GM18498 (cell line): ENCODE measurements around the gene SGSH.
"Not testable (repeated sequence)": the region's sequence is repeated elsewhere in the genome, so short reads cannot be mapped to it uniquely, and the experiment has no call there.

Experiments
- ATAC-seq: cut with Tn5 transposase; IDR thresholded peaks from one replicate; pipeline ENCODE4 v1.9.1; 2021; ENCODE audit warnings: mild to moderate bottlenecking, moderate library complexity; ENCODE audit not compliant: unreplicated experiment

Gene SGSH

GRCh38 chr17:80213643-80213975, 6.5 kb downstream of the SGSH start:
- no peak for ATAC-seq

- no peak for ATAC-seq
Measured at GRCh38 chr17:80212962-80213642, 7.0 kb downstream of the SGSH start.

GRCh38 chr17:80212511-80212910, 7.6 kb downstream of the SGSH start:
- ATAC-seq = no peak

- no peak for ATAC-seq
Measured at GRCh38 chr17:80212109-80212508, 8.0 kb downstream of the SGSH start.

- ATAC-seq = no peak
Measured at GRCh38 chr17:80210348-80211108, 9.6 kb downstream of the SGSH start.

GRCh38 chr17:80209765-80210164, 10.4 kb downstream of the SGSH start:
- no peak for ATAC-seq

- no peak for ATAC-seq
Measured at GRCh38 chr17:80208050-80208449, 12.1 kb downstream of the SGSH start.

- ATAC-seq = no peak
Measured at GRCh38 chr17:80205811-80206210, 14.3 kb downstream of the SGSH start.

- no peak for ATAC-seq
Measured at GRCh38 chr17:80204626-80205468, 15.3 kb downstream of the SGSH start.

GRCh38 chr17:80203471-80203963, 16.6 kb downstream of the SGSH start:
- no peak for ATAC-seq

- ATAC-seq = no peak
Measured at GRCh38 chr17:80202197-80202596, 17.9 kb downstream of the SGSH start.

GRCh38 chr17:80201446-80201845, 18.7 kb downstream of the SGSH start:
- ATAC-seq = no peak

- not testable (repeated sequence) for ATAC-seq
Measured at GRCh38 chr17:80199295-80199694, 20.8 kb downstream of the SGSH start.

- no peak for ATAC-seq
Measured at GRCh38 chr17:80198144-80198661, 21.9 kb downstream of the SGSH start.

- ATAC-seq = no peak
Measured at GRCh38 chr17:80196652-80197051, 23.5 kb downstream of the SGSH start.

- no peak for ATAC-seq
Measured at GRCh38 chr17:80195671-80196529, 24.2 kb downstream of the SGSH start.

GRCh38 chr17:80195141-80195540, 25.0 kb downstream of the SGSH start:
- ATAC-seq = no peak

- no peak for ATAC-seq
Measured at GRCh38 chr17:80191865-80192661, 28.1 kb downstream of the SGSH start.

- no peak for ATAC-seq
Measured at GRCh38 chr17:80191192-80191591, 28.9 kb downstream of the SGSH start.

GRCh38 chr17:80190716-80191115, 29.4 kb downstream of the SGSH start:
- ATAC-seq = no peak
